ENCODE data around the gene SLC39A2. TPM values are rescaled to one million over a fixed set of nuclear protein-coding genes. Genes with fewer than 3 reads are reported as not detected.

Gene SLC39A2
- total and polyA plus RNA-seq, 2 experiments from 2014 or later = not detected

- peaks cover 24% of the 10 kb centered on the region for H3K27me3 Mint-ChIP-seq (ENCODE audit: insufficient read depth, low read depth, poor library complexity)
- H3K4me2 ChIP-seq = no peak overlapping the region
- no peaks in the 10 kb centered on the region for H4K20me1 ChIP-seq (replicated peaks; ENCODE audit: insufficient read depth)
- H3K4me1 Mint-ChIP-seq = peaks cover 31% of the 10 kb centered on the region
- no peak overlapping the region for H3K27ac ChIP-seq (ENCODE audit: low read depth)
- no peak overlapping the region for H3K4me3 ChIP-seq
- H3K27ac Mint-ChIP-seq = no peak overlapping the region
- H3K4me1 ChIP-seq (ENCODE audit: insufficient read depth) = peaks cover 22% of the 10 kb centered on the region
- H3K4me3 Mint-ChIP-seq = no peak overlapping the region
- H2AFZ ChIP-seq = no peak overlapping the region
- no peaks in the 10 kb centered on the region; the same call in 1 of the 2 replicates for H3K79me2 ChIP-seq (replicated peaks; ENCODE audit: insufficient read depth)
- no peaks in the 10 kb centered on the region for H3K36me3 ChIP-seq (ENCODE audit: insufficient read depth)
- H3K9me2 ChIP-seq (ENCODE audit: insufficient read depth) = no peaks in the 10 kb centered on the region
- no peak for ATAC-seq
- no peak for TF ChIP-seq ZNF114 (CRISPR knock-in tag; IDR thresholded peaks at IDR 0.05)
- H3K27me3 ChIP-seq (ENCODE audit: insufficient read depth) = peaks cover 22% of the 10 kb centered on the region
- no peaks in the 10 kb centered on the region for H3F3A ChIP-seq (replicated peaks; ENCODE audit: low read depth)
- peaks cover 19% of the 10 kb centered on the region for H3K36me3 Mint-ChIP-seq (ENCODE audit: low read depth)
- H3K9me3 Mint-ChIP-seq = no peaks in the 10 kb centered on the region; the same call in 2 of the 3 replicates
- DNase-seq (ENCODE audit: low spot score) = no peak
Measured at GRCh38 chr14:21019366-21019765, 20.3 kb downstream of the SLC39A2 start.

- H3K27me3 Mint-ChIP-seq (ENCODE audit: insufficient read depth, low read depth, poor library complexity) = peaks cover 25% of the 10 kb centered on the region
- H3K27ac Mint-ChIP-seq = no peak overlapping the region
- H3K4me3 Mint-ChIP-seq = no peak overlapping the region
- Histone ChIP-seq H2AFZ (no peak overlapping the region), H3K9me2 (ENCODE audit: insufficient read depth) (no peaks in the 10 kb centered on the region), H4K20me1 (replicated peaks; ENCODE audit: insufficient read depth) (no peaks in the 10 kb centered on the region), H3K4me1 (ENCODE audit: insufficient read depth) (peaks cover 18% of the 10 kb centered on the region), H3K27me3 (ENCODE audit: insufficient read depth) (peaks cover 24% of the 10 kb centered on the region), H3K36me3 (ENCODE audit: insufficient read depth) (no peaks in the 10 kb centered on the region), H3K79me2 (replicated peaks; ENCODE audit: insufficient read depth) (no peaks in the 10 kb centered on the region; the same call in 1 of the 2 replicates), H3F3A (replicated peaks; ENCODE audit: low read depth) (peaks cover 5% of the 10 kb centered on the region; the same call in 1 of the 2 replicates), H3K4me2 (no peak overlapping the region), H3K27ac (ENCODE audit: low read depth) (no peak overlapping the region), H3K4me3 (no peak overlapping the region)
- ATAC-seq (no peak), DNase-seq (ENCODE audit: low spot score) (no peak)
- H3K4me1 Mint-ChIP-seq = peaks cover 24% of the 10 kb centered on the region
- no peaks in the 10 kb centered on the region; the same call in 2 of the 3 replicates for H3K9me3 Mint-ChIP-seq
- TF ChIP-seq EZH2phosphoT487 (IDR thresholded peaks at IDR 0.05; ENCODE audit: unreplicated experiment) = no peak
- peaks cover 19% of the 10 kb centered on the region for H3K36me3 Mint-ChIP-seq (ENCODE audit: low read depth)
Measured at GRCh38 chr14:21020977-21021545, 22.0 kb downstream of the SLC39A2 start.

GRCh38 chr14:21022686-21023085, 23.6 kb downstream of the SLC39A2 start:
- Histone ChIP-seq H3K4me3 (no peak overlapping the region), H3K27me3 (ENCODE audit: insufficient read depth) (peaks cover 30% of the 10 kb centered on the region), H3K36me3 (ENCODE audit: insufficient read depth) (no peaks in the 10 kb centered on the region), H3F3A (replicated peaks; ENCODE audit: low read depth) (peaks cover 7% of the 10 kb centered on the region; the same call in 1 of the 2 replicates), H3K27ac (ENCODE audit: low read depth) (no peak overlapping the region), H4K20me1 (replicated peaks; ENCODE audit: insufficient read depth) (no peaks in the 10 kb centered on the region), H3K4me2 (no peak overlapping the region), H3K4me1 (ENCODE audit: insufficient read depth) (peaks cover 31% of the 10 kb centered on the region), H3K9me2 (ENCODE audit: insufficient read depth) (no peaks in the 10 kb centered on the region), H3K79me2 (replicated peaks; ENCODE audit: insufficient read depth) (no peaks in the 10 kb centered on the region; the same call in 1 of the 2 replicates), H2AFZ (no peak overlapping the region)
- Mint-ChIP-seq H3K4me3 (peak overlapping the region; percentile 12; the same call in 1 of the 3 replicates), H3K27me3 (ENCODE audit: insufficient read depth, low read depth, poor library complexity) (peaks cover 33% of the 10 kb centered on the region), H3K9me3 (no peaks in the 10 kb centered on the region; the same call in 2 of the 3 replicates), H3K36me3 (ENCODE audit: low read depth) (peaks cover 19% of the 10 kb centered on the region), H3K4me1 (peaks cover 39% of the 10 kb centered on the region), H3K27ac (no peak overlapping the region)
- TF ChIP-seq CREB1 (CRISPR knock-in tag; IDR thresholded peaks at IDR 0.05; ENCODE audit: low read depth) (no peak), EZH2phosphoT487 (IDR thresholded peaks at IDR 0.05; ENCODE audit: unreplicated experiment) (no peak), ZNF462 (CRISPR knock-in tag; IDR thresholded peaks at IDR 0.05) (no peak), STAT1 (IDR thresholded peaks at IDR 0.05; ENCODE audit: unreplicated experiment) (no peak), POLR2AphosphoS5 (IDR thresholded peaks at IDR 0.05; ENCODE audit: low read depth) (no peak), ETS1 (IDR thresholded peaks at IDR 0.05) (no peak), ZNF114 (CRISPR knock-in tag; IDR thresholded peaks at IDR 0.05) (no peak), ZNF331 (CRISPR knock-in tag; IDR thresholded peaks at IDR 0.05; ENCODE audit: low read depth) (no peak), EZH2 (IDR thresholded peaks at IDR 0.05; ENCODE audit: low read depth, unreplicated experiment) (no peak), NANOG (IDR thresholded peaks at IDR 0.05; ENCODE audit: borderline replicate concordance) (no peak)
- no peak for ATAC-seq
- no peak for DNase-seq (ENCODE audit: low spot score)
